IMR-90 (cell line): Measurements from ENCODE around the gene HIF1A. TPM values are rescaled to one million over a fixed set of nuclear protein-coding genes. Genes with fewer than 3 reads are reported as not detected.

ENCODE experiments used
- ATAC-seq: fragments of 200-7000 bp; cut with Tn5 transposase; 2 replicates; pipeline ENCODE4 v1.9.1; 2020; ENCODE audit warnings: low read depth, mild to moderate bottlenecking, moderate library complexity
- BruUV-seq: library from RNA; stranded (reverse); fragments of 400-500 nt; replicated peaks from 2 replicates; lab custom pipeline; 2021; lab: Mats Ljungman, UMichigan
- CTCF ChIA-PET: fragments of 300-600 bp; formaldehyde crosslinking; extraction: SDS; loops from one replicate; lab custom pipeline; 2021; ENCODE audit warnings: antibody characterized with exemption; lab: Yijun Ruan, JAX
- POLR2A ChIA-PET: fragments of 300-600 bp; sonication (Branson Sonifier 250); formaldehyde crosslinking; loops from one replicate; lab custom pipeline; 2022; ENCODE audit warnings: antibody characterized with exemption; ENCODE audit not compliant: unreplicated experiment; lab: Charles Lee
- DNase-seq: peaks from one replicate; pipeline ENCODE4 v3.0.0; 2013
- H2AFZ ChIP-seq: replicated peaks from 2 replicates; pipeline ENCODE3; 2013; ENCODE audit warnings: low read length, mild to moderate bottlenecking; ENCODE audit not compliant: poor library complexity
- H2AK5ac ChIP-seq: 2 replicates; pipeline ENCODE4 v1.6.1; 2013; ENCODE audit warnings: low read depth, low read length, inconsistent platforms
- H2AK9ac ChIP-seq: replicated peaks from 2 replicates; pipeline ENCODE3; 2013; ENCODE audit warnings: mild to moderate bottlenecking, low read depth, low read length, moderate library complexity; ENCODE audit not compliant: poor library complexity
- H2BK120ac ChIP-seq: 2 replicates; pipeline ENCODE4 v1.6.1; 2013; ENCODE audit warnings: low read depth, low read length, inconsistent platforms
- H2BK15ac ChIP-seq: 3 replicates; pipeline ENCODE4 v1.6.1; 2013; ENCODE audit warnings: low read depth, low read length, inconsistent platforms
- H2BK20ac ChIP-seq: 2 replicates; pipeline ENCODE4 v1.6.1; 2013; ENCODE audit warnings: low read depth, mild to moderate bottlenecking, inconsistent platforms, low read length, moderate library complexity
- H2BK5ac ChIP-seq: 2 replicates; pipeline ENCODE4 v1.6.1; 2013; ENCODE audit warnings: mild to moderate bottlenecking, low read depth, low read length, inconsistent platforms; ENCODE audit not compliant: poor library complexity, severe bottlenecking
- H3K14ac ChIP-seq: replicated peaks from 2 replicates; pipeline ENCODE4 v1.6.1; 2013; ENCODE audit warnings: low read depth, low read length, inconsistent platforms
- H3K18ac ChIP-seq: 2 replicates; pipeline ENCODE4 v1.6.1; 2013; ENCODE audit warnings: low read depth, low read length, control low read depth
- H3K23ac ChIP-seq: 2 replicates; pipeline ENCODE4 v1.6.1; 2013; ENCODE audit warnings: low read depth, low read length, inconsistent platforms
- H3K27ac ChIP-seq: 2 replicates; pipeline ENCODE4 v1.5.1; 2013; ENCODE audit warnings: mild to moderate bottlenecking, control low read depth, low read length; ENCODE audit not compliant: insufficient read depth
- H3K27me3 ChIP-seq: 2 replicates; pipeline ENCODE4 v1.6.1; 2013; ENCODE audit warnings: low read length; ENCODE audit not compliant: control insufficient read depth, insufficient read depth
- H3K36me3 ChIP-seq: 2 replicates; pipeline ENCODE4 v1.6.1; 2013; ENCODE audit warnings: low read length, mixed read lengths; ENCODE audit not compliant: control insufficient read depth, insufficient read depth
- H3K4ac ChIP-seq: 2 replicates; pipeline ENCODE4 v1.6.1; 2013; ENCODE audit warnings: low read depth, low read length, inconsistent platforms
- H3K4me1 ChIP-seq: 2 replicates; pipeline ENCODE4 v1.6.1; 2013; ENCODE audit warnings: low read length, mixed read lengths; ENCODE audit not compliant: control insufficient read depth, insufficient read depth
- H3K4me2 ChIP-seq: 2 replicates; pipeline ENCODE4 v1.6.1; 2013; ENCODE audit warnings: low read depth, mild to moderate bottlenecking, control low read depth, low read length, moderate library complexity
- H3K4me3 ChIP-seq: 2 replicates; pipeline ENCODE4 v1.5.1; 2013; ENCODE audit warnings: low read depth, mild to moderate bottlenecking, control low read depth, low read length, moderate library complexity; ENCODE audit not compliant: insufficient read depth
- H3K56ac ChIP-seq: 2 replicates; pipeline ENCODE4 v1.6.1; 2013; ENCODE audit warnings: low read length, inconsistent platforms; ENCODE audit not compliant: insufficient read depth; ENCODE audit errors: extremely low read depth
- H3K79me1 ChIP-seq, 2 experiments: 2 replicates each; pipeline ENCODE4 v1.6.1; 2013; ENCODE audit warnings: low read length in 2 of 2, inconsistent platforms in 1 of 2, low read depth in 1 of 2
- H3K9ac ChIP-seq: 2 replicates; pipeline ENCODE4 v1.6.1; 2013; ENCODE audit warnings: low read depth, low read length, control low read depth
- H3K9me1 ChIP-seq: 2 replicates; pipeline ENCODE4 v1.6.1; 2013; ENCODE audit warnings: low read length, inconsistent platforms; ENCODE audit not compliant: insufficient read depth
- H3K9me3 ChIP-seq: 2 replicates; pipeline ENCODE4 v1.6.1; 2013; ENCODE audit warnings: low read length; ENCODE audit not compliant: control insufficient read depth, insufficient read depth
- H4K20me1 ChIP-seq: 2 replicates; pipeline ENCODE4 v1.6.1; 2013; ENCODE audit warnings: low read length, inconsistent platforms; ENCODE audit not compliant: insufficient read depth
- H4K5ac ChIP-seq: 2 replicates; pipeline ENCODE4 v1.6.1; 2013; ENCODE audit warnings: mild to moderate bottlenecking, low read depth, low read length, control low read depth
- H4K8ac ChIP-seq, 2 experiments: 2 replicates each; pipeline ENCODE4 v1.6.1; 2013; ENCODE audit warnings: low read depth in 2 of 2, low read length in 2 of 2, control low read depth in 1 of 2, inconsistent platforms in 1 of 2
- H4K91ac ChIP-seq: 2 replicates; pipeline ENCODE4 v1.6.1; 2013; ENCODE audit warnings: low read depth, low read length, inconsistent platforms; ENCODE audit not compliant: insufficient read depth
- MAFK ChIP-seq: IDR thresholded peaks from 2 replicates; pipeline ENCODE4 v1.6.1; 2012; ENCODE audit warnings: low read depth, low read length, improper control_type of control experiment
- NFE2L2 ChIP-seq: fragments of 150-350 bp; IDR thresholded peaks from 2 replicates; pipeline ENCODE4 v1.6.1; 2016; ENCODE audit warnings: low read depth, mild to moderate bottlenecking, low read length
- SMC3 ChIP-seq: fragments of 150-350 bp; IDR thresholded peaks from 2 replicates; pipeline ENCODE4 v1.6.1; 2016; ENCODE audit warnings: low read depth, mild to moderate bottlenecking, antibody characterized with exemption, low read length, moderate library complexity
- WGBS, 2 experiments: methylation state at CpG; one replicate each; pipeline versions ENCODE4 v1.1.5 to v1.1.7; 2013; ENCODE audit warnings: missing lambda C conversion rate in 2 of 2; ENCODE audit not compliant: insufficient read length in 1 of 2; ENCODE audit errors: extremely low coverage in 2 of 2; 5-methylcytosine and 5-hydroxymethylcytosine counted together
- dilution Hi-C: fragments of 300-500 bp; cut with HindIII; formaldehyde crosslinking; loops from one replicate; pipeline ENCODE4 v1.14.3; 2018; ENCODE audit warnings: low sequenced_read_pairs; ENCODE audit not compliant: unreplicated experiment
- in situ Hi-C: fragments of 300-500 bp; cut with MboI; formaldehyde crosslinking; loops from 3 replicates; pipeline ENCODE4 v1.14.3; 2019; ENCODE audit warnings: low sequenced_read_pairs, inconsistent platforms, mixed read lengths
- intact Hi-C: fragments of 100-400 bp; cut with micrococcal nuclease; formaldehyde crosslinking; loops from 2 replicates; pipeline ENCODE4 v1.10.0; 2022
- polyA plus RNA-seq, 3 experiments: library from polyadenylated mRNA; depleted of rRNA; stranded (reverse); fragments of >200 nt; gene quantifications; 2 replicates each; pipeline ENCODE4 v1.2.3, GENCODE V29; 2012; ENCODE audit warnings: low replicate concordance in 1 of 3
- total RNA-seq: library from RNA; depleted of rRNA; stranded (reverse); fragments of >200 nt; gene quantifications from 2 replicates; pipeline ENCODE4 v1.2.3, GENCODE V29; 2012

HIF1A gene
- total and polyA plus RNA-seq, 2 of the 4 experiments (the other 2 are of a cell fraction), result 128 to 301 TPM

DNA sequence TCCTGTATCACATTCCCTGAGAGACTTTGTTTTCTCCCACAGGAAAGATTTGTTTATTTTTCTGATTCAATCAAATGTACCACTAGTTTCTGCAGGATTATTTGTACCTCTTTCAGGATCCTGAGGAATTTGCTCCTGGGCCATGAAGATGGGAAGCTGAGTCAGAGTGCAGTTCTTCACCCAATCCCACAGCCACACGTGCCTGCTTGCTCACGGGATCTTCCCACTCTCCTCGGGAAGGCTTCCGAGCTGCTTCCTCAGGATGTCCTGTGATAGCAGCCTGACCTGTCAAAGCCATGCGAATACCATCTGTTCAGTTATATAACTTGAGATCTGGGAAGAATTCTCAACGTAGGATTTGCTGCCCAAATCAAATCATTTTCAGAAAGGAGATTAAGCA, 41.8 kb upstream of the HIF1A start (continued):
- TF ChIP-seq MAFK, result no peak
- no peak for TF ChIP-seq NFE2L2
- TF ChIP-seq SMC3, result no peak

GRCh38 chr14:61654026-61654425, 41.3 kb upstream of the HIF1A start:
- Histone ChIP-seq H3K4me3 (no peak overlapping the region), H4K5ac (no peak overlapping the region), H2BK5ac (no peak overlapping the region), H3K14ac (no peak overlapping the region; the same call in 1 of the 2 replicates), H2AK9ac (no peak overlapping the region), H3K9ac (no peak overlapping the region), H4K8ac (no peak overlapping the region), H3K9me3 (no peaks in the 10 kb centered on the region), H3K36me3 (no peaks in the 10 kb centered on the region), H2AFZ (no peak overlapping the region), H3K4ac (no peak overlapping the region), H2AK5ac (0 out of 2 replicates have a peak overlapping the region, but pooled peaks have one; percentile 2), H3K27me3 (no peaks in the 10 kb centered on the region), H2BK20ac (no peak overlapping the region; the same call in 1 of the 2 replicates), H3K23ac (no peak overlapping the region), H3K4me1 (peaks cover 4% of the 10 kb centered on the region), H3K79me1 (no peaks in the 10 kb centered on the region), H3K9me1 (no peaks in the 10 kb centered on the region), H3K18ac (no peak overlapping the region), H3K27ac (no peak overlapping the region), H2BK15ac (0 out of 3 replicates have a peak overlapping the region, but pooled peaks have one; percentile 28), H3K56ac (no peak overlapping the region), H4K91ac (no peak overlapping the region), H3K4me2 (no peak overlapping the region), H2BK120ac (peak overlapping the region; percentile 19; the same call in 1 of the 2 replicates), H4K20me1 (no peaks in the 10 kb centered on the region)
- TF ChIP-seq NFE2L2, result no peak
- no TSS peak for BruUV-seq
- intact Hi-C loops (loop anchor here (5.0 kb wide), 1 partner anchor 182 kb away; no protein-coding TSS in a partner anchor), dilution Hi-C loops (no loop called here), in situ Hi-C loops (no loop called here)
- POLR2A ChIA-PET, result no interaction called here
- ATAC-seq (no peak), DNase-seq (no peak)
- no CpG with 5 or more reads among the region's 1 CpG for WGBS, 2 experiments
- CTCF ChIA-PET, result no interaction called here
